Posterior cingulate gyrus (tissue), 11 donors: ENCODE measurements around the gene DNAJC22.
"Not testable (repeated sequence)": the region's sequence is repeated elsewhere in the genome, so short reads cannot be mapped to it uniquely, and the experiment has no call there.

ENCODE experiments used
- DNase-seq, 10 donors: peaks; one replicate each; pipeline versions ENCODE4 v3.0.0 to v3.0.0-alpha.2; 2020 to 2021; ENCODE audit warnings: mixed read lengths in 3 of 10
- intact Hi-C: fragments of 100-400 bp; cut with DNase I; formaldehyde crosslinking; loops from one replicate; pipeline ENCODE4 v1.15.1; 2023

DNAJC22 gene

DNA sequence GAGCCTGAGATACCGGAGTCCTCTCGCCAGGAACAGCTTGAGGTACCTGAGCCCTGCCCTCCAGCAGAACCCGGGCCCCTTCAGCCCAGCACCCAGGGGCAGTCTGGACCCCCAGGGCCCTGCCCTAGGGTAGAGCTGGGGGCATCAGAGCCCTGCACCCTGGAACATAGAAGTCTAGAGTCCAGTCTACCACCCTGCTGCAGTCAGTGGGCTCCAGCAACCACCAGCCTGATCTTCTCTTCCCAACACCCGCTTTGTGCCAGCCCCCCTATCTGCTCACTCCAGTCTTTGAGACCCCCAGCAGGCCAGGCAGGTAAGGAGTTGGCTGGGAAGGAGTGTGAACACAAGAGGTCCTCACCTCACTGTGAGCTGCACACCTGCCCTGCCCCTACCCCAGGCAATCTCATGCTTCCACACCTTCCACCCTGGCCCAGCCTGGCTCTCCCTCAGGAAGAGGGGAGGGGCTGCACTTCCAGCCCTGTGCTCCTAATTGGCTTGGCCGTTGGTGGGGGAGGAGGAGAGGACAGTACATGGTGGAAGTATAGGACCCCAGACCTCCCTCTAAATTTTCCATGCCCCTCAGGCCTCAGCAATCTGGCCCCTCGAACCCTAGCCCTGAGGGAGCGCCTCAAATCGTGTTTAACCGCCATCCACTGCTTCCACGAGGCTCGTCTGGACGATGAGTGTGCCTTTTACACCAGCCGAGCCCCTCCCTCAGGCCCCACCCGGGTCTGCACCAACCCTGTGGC, 15.9 kb upstream of the DNAJC22 start:
- peak in 2 of 10 donors; percentile 67 to 77 for DNase-seq
- intact Hi-C loops, result loop anchor here (1.0 kb wide), 1 partner anchor 183 kb away; no protein-coding TSS in a partner anchor

DNA sequence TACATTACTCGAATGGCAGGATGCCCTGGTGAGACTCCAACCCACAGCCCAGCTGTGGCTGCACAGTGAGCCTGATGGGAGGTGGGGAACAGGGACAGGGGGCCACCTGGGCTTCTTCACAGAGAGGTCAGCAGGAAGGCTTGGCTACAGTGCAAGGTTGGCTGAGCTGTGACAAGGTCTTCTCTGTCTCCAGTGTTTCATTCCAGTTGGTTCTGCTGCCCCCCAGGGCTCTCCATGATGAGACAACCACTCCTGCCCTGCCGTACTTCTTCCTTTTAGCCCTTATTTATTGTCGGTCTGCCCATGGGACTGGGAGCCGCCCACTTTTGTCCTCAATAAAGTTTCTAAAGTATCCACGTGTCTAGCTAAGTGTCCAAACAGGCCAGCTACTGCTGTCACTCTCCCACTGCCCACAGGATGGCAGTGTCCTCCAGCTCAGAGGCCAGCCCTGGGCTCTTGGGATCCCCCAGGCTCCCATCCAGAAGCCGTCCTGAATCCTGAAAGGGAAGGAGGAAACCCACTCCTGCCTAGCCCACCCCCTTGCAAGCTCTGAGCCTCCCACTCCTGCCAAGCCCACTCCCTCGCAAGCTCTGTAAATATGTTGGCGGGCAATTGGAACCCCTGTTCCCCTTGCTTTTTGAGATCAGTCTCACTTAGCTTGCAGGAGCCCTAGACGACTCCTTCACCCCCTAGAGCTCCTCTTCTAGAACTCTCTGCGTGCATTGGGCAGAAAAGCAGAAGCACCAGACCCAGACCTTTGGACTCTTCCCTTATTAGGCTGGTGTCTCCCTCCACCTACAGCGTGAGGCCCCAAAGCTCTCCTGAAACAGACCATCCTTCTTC, 15.1 kb upstream of the DNAJC22 start:
- intact Hi-C loops, result loop anchor here (1.0 kb wide), 1 partner anchor 183 kb away; no protein-coding TSS in a partner anchor
- peak in 9 of 10 donors; percentile 51 to 95 (median 75) for DNase-seq

- intact Hi-C loops, result no loop called here
- DNase-seq, result peak in 2 of 10 donors; percentile 24 to 59
These were observed 14.2 kb upstream of the DNAJC22 start for GRCh38 chr12:49332441-49332861.

GRCh38 chr12:49332891-49333371, 13.8 kb upstream of the DNAJC22 start:
- DNase-seq, result peak in 2 of 10 donors; percentile 71 to 81
- intact Hi-C loops, result no loop called here

- intact Hi-C loops, result not testable (repeated sequence)
- DNase-seq, result peak in 3 of 10 donors; percentile 15 to 61 (median 21)
These were observed 12.9 kb upstream of the DNAJC22 start for GRCh38 chr12:49333778-49334177.

GRCh38 chr12:49334226-49334625, 12.5 kb upstream of the DNAJC22 start:
- intact Hi-C loops, result no loop called here
- DNase-seq, result peak in 3 of 10 donors; percentile 10 to 79 (median 55)

- intact Hi-C loops, result no loop called here
- peak in 2 of 10 donors; percentile 46 to 55 for DNase-seq
These were observed 12.0 kb upstream of the DNAJC22 start for GRCh38 chr12:49334681-49335080.

DNA sequence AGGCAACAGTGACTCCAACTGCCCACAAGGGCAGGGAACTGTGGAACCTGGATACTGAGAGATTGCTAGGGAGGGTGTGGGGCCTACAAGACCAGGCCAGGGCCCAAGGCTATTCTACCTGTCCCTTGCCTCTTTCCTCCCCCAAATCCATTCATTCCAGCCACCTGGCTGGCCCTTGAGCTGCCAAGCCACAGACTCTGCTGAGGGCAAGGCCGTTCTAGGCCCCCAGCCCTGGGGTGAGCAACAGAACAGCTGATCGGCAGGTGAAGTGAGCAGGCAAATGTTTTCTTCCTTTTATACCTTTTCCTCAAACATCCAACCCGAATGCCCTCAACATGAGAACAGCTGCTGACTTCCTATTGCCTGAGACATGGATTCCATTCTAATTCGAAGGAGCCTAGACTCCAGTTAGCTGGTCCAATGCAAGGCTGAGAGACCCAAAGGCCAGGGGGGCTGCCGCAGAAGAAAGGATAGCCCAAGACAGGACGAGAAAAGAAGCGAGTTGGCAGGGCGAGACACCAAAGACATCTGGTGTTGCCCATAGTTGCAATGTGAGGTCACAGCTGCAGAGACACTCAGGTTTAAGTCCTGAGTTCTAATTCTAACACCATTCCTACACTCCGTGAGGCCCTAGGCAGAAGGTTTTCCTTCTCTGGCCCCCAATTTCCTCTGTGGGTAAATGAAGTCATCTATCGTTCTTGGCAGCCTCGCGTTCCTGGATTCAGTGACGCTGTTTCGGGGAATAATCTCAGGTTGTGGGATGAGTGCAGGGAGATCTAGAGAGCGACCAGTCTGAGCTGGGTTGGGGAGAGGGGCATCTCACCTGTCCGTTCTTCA, 11.4 kb upstream of the DNAJC22 start:
- intact Hi-C loops, result no loop called here
- peak in 3 of 10 donors; percentile 11 to 65 (median 29) for DNase-seq

DNA sequence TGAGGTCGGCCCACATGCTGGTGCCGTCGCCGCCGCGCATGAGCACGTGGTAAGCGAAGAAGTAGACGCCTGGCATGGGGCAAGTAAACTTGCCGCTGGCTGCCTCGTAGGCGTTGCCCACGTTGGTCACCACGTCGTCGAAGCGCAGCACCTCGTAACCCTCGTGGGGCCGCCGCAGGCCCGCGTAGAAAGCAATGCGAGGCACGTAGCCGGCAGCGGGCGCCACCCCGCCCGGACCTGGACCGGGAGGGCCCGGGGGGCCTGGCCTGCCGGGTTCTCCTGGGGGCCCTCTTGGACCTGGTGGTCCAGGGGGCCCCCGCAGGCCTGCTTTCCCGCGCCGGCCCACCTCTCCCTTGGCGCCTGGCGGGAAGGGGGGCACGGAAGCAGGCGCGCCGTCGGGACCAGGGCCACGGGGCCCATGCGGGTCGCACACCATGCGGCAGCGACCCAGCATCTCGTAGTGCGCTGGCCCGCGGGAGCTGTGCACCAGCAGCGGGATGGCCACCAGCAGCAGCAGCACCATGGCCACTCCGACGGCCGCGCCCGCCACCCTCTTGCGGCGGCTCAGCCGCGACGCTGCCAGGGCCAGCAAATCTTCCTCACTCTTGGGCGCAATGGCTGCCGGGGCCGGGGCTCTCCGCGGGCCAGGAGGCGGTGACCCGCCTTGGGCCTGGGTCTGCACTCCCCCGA, 10.6 kb upstream of the DNAJC22 start:
- intact Hi-C loops, result no loop called here
- peak in 3 of 10 donors; percentile 54 to 79 (median 59) for DNase-seq

GRCh38 chr12:49336645-49337584, 9.8 kb upstream of the DNAJC22 start, which contains the start of gene C1QL4:
Gene C1QL4, minus strand, starts transcription at chr12:49337188. Its CDS starts 711 bp downstream, at chr12:49336477.
- DNase-seq, result peak in 9 of 10 donors; percentile 50 to 94 (median 82)
- intact Hi-C loops, result no loop called here

- peak in 3 of 10 donors; percentile 13 to 40 (median 18) for DNase-seq
- intact Hi-C loops, result no loop called here
These were observed 7.7 kb upstream of the DNAJC22 start for GRCh38 chr12:49338830-49339463.

GRCh38 chr12:49339464-49339861, 7.2 kb upstream of the DNAJC22 start:
- intact Hi-C loops, result no loop called here
- DNase-seq, result peak in 2 of 10 donors; percentile 47 to 66

- peak in 2 of 10 donors; percentile 18 to 35 for DNase-seq
- intact Hi-C loops, result no loop called here
These were observed 6.4 kb upstream of the DNAJC22 start for GRCh38 chr12:49340095-49340870.

DNA sequence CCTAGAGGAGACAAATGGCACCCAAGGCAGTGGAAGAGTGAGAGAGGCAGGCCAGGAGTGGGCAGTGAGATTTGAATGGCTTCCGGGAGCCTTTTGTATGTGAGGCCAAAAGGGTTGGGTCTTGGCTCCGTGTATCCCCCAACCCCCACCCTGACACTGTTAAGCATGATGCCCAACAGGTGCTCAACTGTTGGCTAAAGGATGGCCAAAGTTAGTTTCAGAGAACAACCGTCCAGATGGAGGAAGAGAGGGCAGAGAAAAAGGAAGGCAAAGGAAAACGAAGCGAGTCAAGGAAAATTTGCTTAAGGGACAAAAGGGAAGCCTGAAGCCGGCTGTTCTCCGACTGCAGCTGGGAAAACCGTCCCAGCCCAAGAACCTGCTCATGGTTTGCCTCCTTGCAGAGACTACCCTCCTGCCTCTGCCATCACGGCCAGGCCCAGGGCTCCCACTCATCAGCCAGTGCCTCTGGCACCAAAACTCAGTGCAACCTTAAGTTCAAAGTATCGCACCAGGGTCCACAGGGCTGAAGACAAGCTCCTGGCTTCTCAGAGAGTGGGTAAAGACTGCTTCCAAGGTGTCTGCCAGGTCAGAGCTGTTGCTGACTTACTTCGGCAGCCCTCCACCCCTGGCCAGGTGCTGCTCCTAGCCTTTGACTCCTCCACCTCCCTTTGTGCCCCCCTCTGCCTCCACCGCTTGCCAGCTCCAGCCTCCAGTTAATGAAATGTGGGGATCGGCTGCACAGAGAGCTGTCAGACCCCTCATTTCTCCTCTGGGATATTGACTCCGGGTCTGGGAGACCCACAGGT, 5.5 kb upstream of the DNAJC22 start:
- intact Hi-C loops, result no loop called here
- peak in 3 of 10 donors; percentile 53 to 77 (median 67) for DNase-seq

- DNase-seq, result peak in 1 of 10 donors; percentile 81
- intact Hi-C loops, result no loop called here
These were observed 5.0 kb upstream of the DNAJC22 start for GRCh38 chr12:49341777-49342065.
